ENCODE results near the gene SMAP2.
A peak's percentile ranks its signal among the peaks of the same experiment; 100 is the strongest.

Gene SMAP2

DNA sequence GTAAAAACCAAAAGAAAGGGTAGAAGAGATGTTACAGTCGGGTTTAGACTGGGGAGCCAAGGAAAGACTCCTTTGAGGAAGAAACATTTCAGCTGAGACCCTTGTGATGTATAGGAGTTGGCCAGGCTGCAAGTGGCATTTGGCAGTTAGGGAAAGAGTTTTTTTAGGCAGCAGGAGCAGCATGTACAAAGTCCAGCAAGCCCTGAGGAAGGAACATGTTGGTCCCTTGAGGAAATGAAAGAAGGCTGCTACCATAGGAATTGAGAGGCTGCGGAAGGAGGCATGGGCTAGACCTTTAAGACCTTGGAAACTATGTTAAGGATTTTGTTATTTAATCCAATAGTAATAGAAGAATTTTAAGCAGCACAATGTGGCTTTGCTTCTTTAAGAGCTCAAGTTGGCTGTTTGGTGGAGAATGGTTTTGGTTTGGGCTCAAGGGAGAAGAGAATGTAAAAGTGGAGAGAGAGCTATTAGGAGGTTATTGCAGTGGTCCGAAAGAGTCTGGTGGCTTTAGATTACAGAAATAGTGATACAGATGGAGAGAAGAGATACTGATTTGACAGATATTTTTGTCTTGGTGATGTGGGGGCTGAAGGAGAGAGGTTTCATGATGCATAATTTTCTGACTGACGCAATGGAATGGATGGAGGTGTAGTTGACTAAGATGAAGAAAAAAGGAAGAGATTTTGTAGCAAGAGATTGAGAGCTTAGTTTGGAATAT, 26.6 kb downstream of the SMAP2 start:
- H3K27ac ChIP-seq, result no peak overlapping the region
- H2AFZ ChIP-seq (ENCODE audit: low read depth), result no peak overlapping the region
- peaks cover 14% of the 10 kb centered on the region for H3K4me1 ChIP-seq (ENCODE audit: low read depth, poor library complexity, severe bottlenecking)
- TF ChIP-seq, protein P1, sequence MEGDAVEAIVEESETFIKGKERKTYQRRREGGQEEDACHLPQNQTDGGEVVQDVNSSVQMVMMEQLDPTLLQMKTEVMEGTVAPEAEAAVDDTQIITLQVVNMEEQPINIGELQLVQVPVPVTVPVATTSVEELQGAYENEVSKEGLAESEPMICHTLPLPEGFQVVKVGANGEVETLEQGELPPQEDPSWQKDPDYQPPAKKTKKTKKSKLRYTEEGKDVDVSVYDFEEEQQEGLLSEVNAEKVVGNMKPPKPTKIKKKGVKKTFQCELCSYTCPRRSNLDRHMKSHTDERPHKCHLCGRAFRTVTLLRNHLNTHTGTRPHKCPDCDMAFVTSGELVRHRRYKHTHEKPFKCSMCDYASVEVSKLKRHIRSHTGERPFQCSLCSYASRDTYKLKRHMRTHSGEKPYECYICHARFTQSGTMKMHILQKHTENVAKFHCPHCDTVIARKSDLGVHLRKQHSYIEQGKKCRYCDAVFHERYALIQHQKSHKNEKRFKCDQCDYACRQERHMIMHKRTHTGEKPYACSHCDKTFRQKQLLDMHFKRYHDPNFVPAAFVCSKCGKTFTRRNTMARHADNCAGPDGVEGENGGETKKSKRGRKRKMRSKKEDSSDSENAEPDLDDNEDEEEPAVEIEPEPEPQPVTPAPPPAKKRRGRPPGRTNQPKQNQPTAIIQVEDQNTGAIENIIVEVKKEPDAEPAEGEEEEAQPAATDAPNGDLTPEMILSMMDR (conservative IDR thresholded peaks at IDR 0.05; ENCODE audit: low read depth, low read length), result no peak
- no peak overlapping the region for H3K4me2 ChIP-seq
- H3K9ac ChIP-seq, result no peak overlapping the region
- H3K27me3 ChIP-seq (ENCODE audit: insufficient read depth, low read depth), result no peaks in the 10 kb centered on the region
- no peaks in the 10 kb centered on the region for H4K20me1 ChIP-seq (ENCODE audit: insufficient read depth)
- H3K79me2 ChIP-seq (ENCODE audit: insufficient read depth, low read depth), result peaks cover 23% of the 10 kb centered on the region; the same call in 1 of the 2 replicates
- no peaks in the 10 kb centered on the region for H3K36me3 ChIP-seq (ENCODE audit: insufficient read depth)
- no peak overlapping the region for H3K4me3 ChIP-seq (IDR thresholded peaks at IDR 0.05; ENCODE audit: insufficient read depth, low read depth, low read length)

DNA sequence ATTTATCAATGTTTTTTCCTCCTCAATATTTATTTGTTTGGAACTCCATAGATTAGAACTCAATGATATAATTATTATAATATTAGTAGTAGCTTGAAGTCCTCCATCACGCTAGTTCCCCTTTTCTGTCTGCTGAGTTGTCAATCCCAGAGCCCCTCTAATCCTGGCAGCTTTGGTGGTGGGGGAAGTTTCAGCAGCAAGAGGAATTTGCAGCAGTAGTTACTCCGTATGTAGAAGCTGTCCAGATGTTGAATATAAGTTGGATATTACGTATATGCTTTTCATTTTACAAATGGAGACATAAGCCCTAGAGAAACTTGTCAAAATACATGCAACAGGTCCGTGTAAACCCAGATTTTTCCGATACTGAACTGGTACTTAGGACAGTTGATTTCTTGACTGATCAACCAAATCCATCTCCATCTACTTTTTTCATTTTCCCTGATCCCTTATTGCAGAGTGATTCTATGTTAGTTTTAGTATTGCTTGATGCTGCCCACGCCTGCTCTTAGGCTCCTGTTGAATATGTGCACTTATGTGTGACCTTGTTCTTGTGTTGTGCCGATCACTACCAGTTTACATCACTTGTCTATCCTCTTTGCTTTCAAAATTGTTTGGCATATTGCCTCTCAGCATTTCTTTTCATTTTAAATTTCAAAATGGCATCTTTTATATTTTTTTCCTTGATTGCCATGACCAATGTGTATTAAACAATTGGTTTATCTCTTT, 28.1 kb downstream of the SMAP2 start:
- Histone ChIP-seq H3K79me2 (ENCODE audit: insufficient read depth, low read depth) (peaks cover 24% of the 10 kb centered on the region; the same call in 1 of the 2 replicates), H3K36me3 (ENCODE audit: insufficient read depth) (no peaks in the 10 kb centered on the region), H3K27ac (no peak overlapping the region), H4K20me1 (ENCODE audit: insufficient read depth) (no peaks in the 10 kb centered on the region), H3K9ac (no peak overlapping the region), H3K4me2 (no peak overlapping the region), H2AFZ (ENCODE audit: low read depth) (no peak overlapping the region), H3K27me3 (ENCODE audit: insufficient read depth, low read depth) (no peaks in the 10 kb centered on the region), H3K4me3 (IDR thresholded peaks at IDR 0.05; ENCODE audit: insufficient read depth, low read depth, low read length) (no peak overlapping the region), H3K4me1 (ENCODE audit: low read depth, poor library complexity, severe bottlenecking) (peaks cover 14% of the 10 kb centered on the region)
- TF ChIP-seq, protein P1 (conservative IDR thresholded peaks at IDR 0.05; ENCODE audit: low read depth, low read length), result no peak

DNA sequence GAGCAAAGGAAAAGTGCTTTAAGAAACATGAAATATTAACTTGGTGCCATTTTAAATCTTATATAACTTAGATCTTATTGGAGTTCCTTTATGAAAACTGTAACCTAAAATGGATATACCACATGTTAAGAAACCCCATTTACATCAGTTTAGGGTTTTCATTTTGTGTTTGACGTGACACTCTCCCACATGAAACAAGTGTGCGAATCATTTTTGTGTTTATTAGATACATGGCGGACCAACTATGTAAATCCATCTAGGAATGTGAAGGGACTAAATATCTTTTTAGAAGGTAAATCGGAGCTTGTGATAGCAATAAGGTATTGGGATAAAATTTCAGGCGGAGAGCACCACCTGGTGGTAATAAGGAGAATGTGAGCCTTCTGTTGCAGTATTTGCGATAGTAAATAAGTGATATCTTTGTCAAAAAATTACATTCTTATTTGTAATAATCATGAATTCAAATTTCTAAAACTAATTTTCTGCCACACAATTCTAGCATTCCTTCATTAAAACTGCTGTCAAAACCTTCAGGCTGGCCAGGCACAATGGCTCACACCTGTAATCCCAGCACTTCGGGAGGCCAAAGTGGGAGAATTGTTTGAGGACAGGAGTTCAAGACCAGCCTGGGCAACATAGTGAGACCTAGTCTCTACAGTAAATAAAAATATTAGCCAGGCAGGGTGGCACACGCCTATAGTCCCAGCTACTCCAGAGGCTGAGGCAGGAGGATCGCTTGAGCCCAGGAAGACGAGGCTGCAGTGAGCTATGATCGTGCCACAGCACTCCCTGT, 31.3 kb downstream of the SMAP2 start:
- no peak overlapping the region for H3K9ac ChIP-seq

DNA sequence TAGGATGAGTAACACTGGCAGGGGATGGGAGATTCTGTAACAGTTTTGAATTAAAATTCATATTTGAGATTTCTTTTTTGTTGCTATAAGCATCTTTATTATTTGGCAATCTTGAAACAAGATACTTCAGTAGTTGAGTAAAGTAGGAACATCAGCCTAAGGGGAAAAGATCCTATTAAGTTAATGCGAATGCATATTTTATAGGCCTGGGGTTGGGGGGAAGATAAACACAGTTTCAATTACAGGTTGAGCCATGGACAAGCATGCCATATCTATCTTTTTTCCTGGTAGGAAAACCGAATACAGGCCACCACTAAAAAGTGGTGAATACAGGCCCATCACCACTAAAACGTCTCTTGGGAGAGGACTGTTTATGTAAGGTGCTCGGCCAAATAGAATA, 32.3 kb downstream of the SMAP2 start:
- H4K20me1 ChIP-seq (ENCODE audit: insufficient read depth), result no peaks in the 10 kb centered on the region
- H3K79me2 ChIP-seq (ENCODE audit: insufficient read depth, low read depth), result peaks cover 12% of the 10 kb centered on the region; the same call in 1 of the 2 replicates

More for the DNA sequence above, 31.3 kb downstream of the SMAP2 start:
- Histone ChIP-seq H3K36me3 (ENCODE audit: insufficient read depth) (no peaks in the 10 kb centered on the region), H3K27ac (no peak overlapping the region), H3K4me1 (ENCODE audit: low read depth, poor library complexity, severe bottlenecking) (peaks cover 14% of the 10 kb centered on the region), H3K79me2 (ENCODE audit: insufficient read depth, low read depth) (peaks cover 12% of the 10 kb centered on the region; the same call in 1 of the 2 replicates), H3K4me2 (no peak overlapping the region; the same call in 1 of the 2 replicates), H4K20me1 (ENCODE audit: insufficient read depth) (no peaks in the 10 kb centered on the region), H3K27me3 (ENCODE audit: insufficient read depth, low read depth) (no peaks in the 10 kb centered on the region), H2AFZ (ENCODE audit: low read depth) (no peak overlapping the region), H3K4me3 (IDR thresholded peaks at IDR 0.05; ENCODE audit: insufficient read depth, low read depth, low read length) (no peak overlapping the region)
- TF ChIP-seq, protein P1 (conservative IDR thresholded peaks at IDR 0.05; ENCODE audit: low read depth, low read length), result peak; percentile 88

More for the DNA sequence above, 32.3 kb downstream of the SMAP2 start:
- Histone ChIP-seq H3K27ac (no peak overlapping the region), H3K4me2 (no peak overlapping the region), H3K36me3 (ENCODE audit: insufficient read depth) (no peaks in the 10 kb centered on the region), H3K27me3 (ENCODE audit: insufficient read depth, low read depth) (no peaks in the 10 kb centered on the region), H3K4me1 (ENCODE audit: low read depth, poor library complexity, severe bottlenecking) (peaks cover 14% of the 10 kb centered on the region), H3K9ac (no peak overlapping the region), H2AFZ (ENCODE audit: low read depth) (no peak overlapping the region), H3K4me3 (IDR thresholded peaks at IDR 0.05; ENCODE audit: insufficient read depth, low read depth, low read length) (no peak overlapping the region)
- TF ChIP-seq, protein P1 (conservative IDR thresholded peaks at IDR 0.05; ENCODE audit: low read depth, low read length), result no peak
